Pulmonary artery endothelial cell (primary cell): ENCODE measurements around the gene UQCC2. TPM values are rescaled to one million over a fixed set of nuclear protein-coding genes. Genes with fewer than 3 reads are reported as not detected.

Experiments used
- DNase-seq: peaks from one replicate; pipeline ENCODE4 v3.0.0-alpha.2; 2011; ENCODE audit warnings: low read depth, low spot score
- total RNA-seq: library from RNA; depleted of rRNA; stranded (reverse); fragments of >200 nt; gene quantifications from 2 replicates; pipeline ENCODE4 v1.2.3, GENCODE V29; 2014

UQCC2 gene
- total RNA-seq, 1 donor from 2014 or later = 24.6 TPM

DNA sequence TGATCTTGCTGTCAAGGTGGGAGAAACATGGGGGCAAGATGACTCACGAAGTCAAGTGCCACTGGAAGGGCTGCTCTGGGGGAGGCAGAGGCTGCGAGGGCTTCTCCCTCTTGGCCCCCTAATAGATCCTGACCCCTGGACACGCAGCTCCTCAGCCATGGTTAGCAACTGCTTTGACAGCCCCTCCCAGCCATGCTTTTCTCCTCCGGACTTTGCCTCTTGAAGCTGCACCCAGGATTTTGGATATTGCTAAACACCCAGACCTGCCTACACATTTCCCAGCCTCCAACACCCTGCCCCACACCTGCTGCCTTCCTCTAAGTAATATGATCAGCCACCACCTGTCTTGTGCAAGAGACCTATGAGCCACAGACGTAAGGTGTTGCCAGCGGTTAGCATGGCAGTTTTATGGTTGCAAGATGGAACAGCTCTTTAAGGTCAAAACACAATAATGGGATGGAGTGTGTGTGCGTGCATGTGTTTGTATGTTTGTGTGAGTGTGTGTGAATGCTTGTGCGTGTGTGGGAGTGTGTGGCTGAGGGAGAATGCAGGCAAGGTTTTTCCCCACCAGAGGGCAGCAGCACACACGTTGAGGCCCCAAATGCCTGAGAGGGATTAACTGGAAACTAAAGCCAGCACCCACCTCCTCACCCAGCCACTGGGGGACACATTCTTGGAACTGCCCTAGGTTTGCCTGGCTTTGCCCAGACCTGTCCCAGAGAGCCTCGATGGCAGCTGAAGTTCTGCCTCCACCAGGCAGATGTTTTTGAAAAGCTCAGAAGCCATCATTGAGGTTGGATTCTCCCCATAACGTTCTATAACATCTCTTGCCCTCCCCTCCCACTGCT is 32.7 kb upstream of the UQCC2 start:
- no peak for DNase-seq

DNA sequence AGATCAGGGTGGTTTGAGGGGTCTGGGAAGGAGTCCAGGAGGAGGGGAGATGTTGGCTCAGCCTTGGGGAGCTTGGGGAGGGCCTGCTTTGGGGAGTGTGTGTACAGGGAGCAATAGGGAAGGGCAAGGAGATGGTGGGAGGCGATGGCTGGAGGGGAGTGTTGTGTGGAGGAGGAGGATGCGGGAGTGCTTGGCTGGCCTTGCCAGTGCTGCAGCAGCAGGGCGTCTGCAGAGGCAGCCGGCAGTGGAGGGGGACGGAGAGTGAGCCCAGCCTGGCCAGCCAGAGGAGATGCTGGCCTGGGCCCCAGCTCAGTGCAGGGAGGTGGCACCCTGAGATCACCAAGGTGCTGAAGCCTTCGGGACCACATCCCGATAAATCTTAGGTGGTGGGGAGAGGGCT is 31.3 kb upstream of the UQCC2 start:
- no peak for DNase-seq

DNA sequence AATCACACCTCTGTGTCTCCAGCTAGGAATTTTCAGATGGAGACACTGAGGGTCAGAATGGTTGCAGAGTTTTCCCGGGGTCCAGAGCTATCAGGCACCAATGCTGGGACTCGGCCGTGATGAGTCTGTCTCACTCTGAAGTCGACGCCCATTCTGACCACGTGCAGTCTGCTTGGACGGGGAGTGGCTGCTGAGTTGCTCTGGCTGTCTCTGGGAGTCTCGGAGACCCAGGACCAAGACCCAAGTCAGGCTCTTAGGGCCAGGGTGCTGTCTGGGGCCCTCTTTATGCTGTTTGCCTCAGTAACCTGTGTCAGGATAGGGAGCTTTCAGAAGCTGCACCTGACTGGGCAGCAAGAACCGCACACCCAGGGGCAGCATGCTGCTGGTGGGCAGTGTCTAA is 30.6 kb upstream of the UQCC2 start:
- no peak for DNase-seq

DNA sequence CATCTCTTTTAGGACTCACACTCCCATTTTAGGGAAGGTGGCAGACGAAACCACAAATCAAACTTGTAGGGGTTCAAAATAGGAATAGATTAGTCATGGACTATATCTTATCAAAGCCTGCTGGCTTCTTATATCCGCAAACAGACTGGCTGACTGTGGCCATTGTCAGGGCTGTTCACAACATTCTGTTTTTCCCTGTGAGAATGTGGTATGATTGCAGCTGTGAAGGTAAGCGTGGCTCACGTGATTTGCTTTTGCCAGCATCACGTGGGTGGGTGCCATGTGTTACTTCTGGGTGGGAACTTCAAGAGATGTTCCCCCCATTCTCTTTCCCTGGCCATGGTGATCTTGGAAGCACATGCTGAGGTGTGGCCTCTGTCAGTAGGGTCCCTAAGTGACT is 29.3 kb upstream of the UQCC2 start:
- DNase-seq = no peak

DNA sequence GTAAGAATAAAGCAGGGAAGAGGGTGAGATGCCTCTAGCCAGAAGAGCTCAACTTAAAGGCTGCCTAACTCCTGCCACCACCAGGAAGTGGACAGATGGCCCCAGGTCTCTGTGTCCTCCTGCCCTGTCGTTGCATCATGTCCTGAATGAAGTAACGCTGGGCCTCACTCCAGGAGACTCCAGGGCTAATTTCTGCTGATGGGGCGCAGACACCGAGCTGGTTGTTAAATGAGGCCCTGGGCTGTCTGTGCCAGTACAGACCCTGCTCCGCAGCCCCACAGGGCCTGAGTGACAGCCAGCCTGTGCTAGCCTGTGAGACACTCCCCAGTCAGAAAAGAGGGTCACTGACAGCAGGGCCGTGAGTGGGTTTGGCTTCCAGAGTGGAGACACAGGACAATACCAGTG is 28.7 kb upstream of the UQCC2 start:
- DNase-seq = no peak

DNA sequence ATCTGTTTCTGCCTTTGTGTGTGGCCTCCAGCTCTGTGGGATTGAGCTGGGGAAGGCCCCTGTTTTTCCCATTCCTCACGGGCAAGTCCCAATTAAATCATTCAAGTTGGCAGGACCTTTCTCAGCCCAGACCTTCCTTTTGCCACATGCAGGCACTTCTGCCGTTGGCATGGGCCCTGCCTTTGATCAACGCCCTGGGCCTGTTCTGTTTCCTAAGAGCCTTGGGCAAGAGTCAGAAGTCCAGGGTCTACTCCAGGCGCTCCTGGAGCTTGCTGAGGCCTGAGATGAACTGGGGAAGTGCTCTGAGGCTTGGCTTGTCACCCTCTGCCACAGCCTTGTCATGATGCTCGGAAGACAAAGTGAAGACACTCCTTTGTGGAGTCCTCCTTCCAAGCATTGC is 28.1 kb upstream of the UQCC2 start:
- DNase-seq = no peak

- no peak for DNase-seq
These were observed 27.4 kb upstream of the UQCC2 start for GRCh38 chr6:33738879-33739278.

GRCh38 chr6:33738153-33738552 is 26.7 kb upstream of the UQCC2 start:
- no peak for DNase-seq

- no peak for DNase-seq
These were observed 25.9 kb upstream of the UQCC2 start for GRCh38 chr6:33737267-33738026.

- no peak for DNase-seq
These were observed 23.7 kb upstream of the UQCC2 start for GRCh38 chr6:33735216-33735615.

GRCh38 chr6:33733709-33734007 is 22.2 kb upstream of the UQCC2 start:
- DNase-seq = no peak

- no peak for DNase-seq
These were observed 21.6 kb upstream of the UQCC2 start for GRCh38 chr6:33732817-33733708.

GRCh38 chr6:33732385-33732784 is 20.9 kb upstream of the UQCC2 start:
- no peak for DNase-seq

- DNase-seq = no peak
These were observed 20.3 kb upstream of the UQCC2 start for GRCh38 chr6:33731751-33732282.

GRCh38 chr6:33731035-33731434 is 19.5 kb upstream of the UQCC2 start:
- DNase-seq = no peak

DNA sequence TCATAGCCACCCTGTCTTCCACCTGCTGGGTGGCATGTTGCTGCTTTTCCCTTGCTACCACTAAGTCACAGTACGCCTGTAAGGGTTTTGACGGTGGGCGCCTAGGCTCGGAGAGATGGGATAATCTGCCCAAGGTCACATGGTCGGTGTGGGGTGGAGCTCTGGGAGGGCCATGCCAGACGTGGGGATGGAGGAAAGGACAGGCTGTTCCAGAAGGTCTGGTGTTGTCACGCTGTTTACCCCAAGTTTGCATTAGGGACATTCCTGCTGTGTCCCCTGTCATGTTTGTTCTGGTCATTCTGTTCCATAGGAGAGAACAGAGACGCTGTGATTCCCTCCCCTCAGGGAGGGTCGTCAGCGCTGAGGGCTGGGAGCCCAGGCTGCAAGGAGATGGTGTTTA is 19.1 kb upstream of the UQCC2 start:
- no peak for DNase-seq

DNA sequence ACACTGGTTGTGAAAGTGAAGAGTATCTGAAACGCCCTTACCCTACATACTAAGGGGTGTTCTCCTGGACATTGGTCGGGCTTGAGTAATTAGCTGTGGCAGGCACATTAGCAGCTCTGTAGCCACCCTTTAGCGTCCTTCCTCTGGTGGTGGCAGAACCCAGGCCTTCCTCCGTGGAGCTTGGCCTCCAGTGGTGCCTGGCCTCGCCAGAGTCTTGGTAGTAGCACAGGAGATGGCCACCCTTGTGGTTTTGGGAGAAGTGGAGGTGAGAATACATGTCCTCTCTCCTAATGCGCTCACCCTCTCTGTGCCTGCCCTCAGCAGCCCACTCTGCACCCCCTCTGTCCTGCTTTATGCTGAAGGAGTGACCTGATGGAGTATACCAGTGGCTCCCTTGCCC is 17.6 kb upstream of the UQCC2 start:
- DNase-seq = no peak

DNA sequence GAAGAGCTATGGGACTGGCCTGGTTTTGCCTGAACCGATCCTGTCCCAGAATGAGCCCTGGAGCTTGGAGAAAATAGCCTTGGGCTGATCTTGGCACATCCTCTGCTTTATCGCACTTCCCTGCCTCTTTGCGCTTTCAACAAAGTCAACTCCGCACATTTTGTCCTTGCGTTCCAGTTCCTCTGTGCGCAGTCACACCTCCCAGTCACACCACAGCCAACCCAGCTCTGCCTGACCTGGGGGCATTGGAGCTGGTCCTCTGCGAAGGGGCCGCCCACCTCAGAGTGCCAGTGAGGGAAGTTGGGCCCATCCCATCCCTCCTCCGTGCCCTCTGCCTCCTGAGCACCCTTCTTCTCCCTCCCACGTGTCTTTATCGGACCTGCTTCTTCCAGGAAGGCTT is 16.9 kb upstream of the UQCC2 start:
- no peak for DNase-seq

- no peak for DNase-seq
These were observed 16.4 kb upstream of the UQCC2 start for GRCh38 chr6:33727932-33728331.

- DNase-seq = no peak
These were observed 15.6 kb upstream of the UQCC2 start for GRCh38 chr6:33727126-33727525.

DNA sequence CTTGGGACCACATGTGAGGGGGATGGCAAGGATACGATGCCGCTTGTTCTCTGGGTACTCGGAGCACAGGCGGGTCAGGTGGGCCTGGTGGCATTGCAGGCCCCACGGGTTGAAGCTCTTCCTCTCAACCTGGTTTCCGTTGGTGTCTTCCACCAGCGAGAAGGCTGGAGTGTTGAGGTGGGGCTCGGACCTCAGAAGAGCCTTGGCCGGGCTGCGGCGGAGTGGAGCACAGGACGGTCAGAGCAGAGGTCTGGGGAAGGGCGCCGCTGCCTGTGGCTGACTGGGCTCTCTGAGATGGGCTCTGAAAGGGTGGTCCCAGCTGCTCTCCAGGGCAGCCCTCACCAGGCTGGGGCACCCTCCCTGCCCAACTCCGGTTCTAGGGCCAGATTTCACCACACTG is 15.2 kb upstream of the UQCC2 start:
- no peak for DNase-seq
